ENCODE data around the gene CDH15. TPM values are rescaled to one million over a fixed set of nuclear protein-coding genes. Genes with fewer than 3 reads are reported as not detected.

CDH15 gene
- polyA plus RNA-seq, 1 donor from 2014 or later: not detected

DNA sequence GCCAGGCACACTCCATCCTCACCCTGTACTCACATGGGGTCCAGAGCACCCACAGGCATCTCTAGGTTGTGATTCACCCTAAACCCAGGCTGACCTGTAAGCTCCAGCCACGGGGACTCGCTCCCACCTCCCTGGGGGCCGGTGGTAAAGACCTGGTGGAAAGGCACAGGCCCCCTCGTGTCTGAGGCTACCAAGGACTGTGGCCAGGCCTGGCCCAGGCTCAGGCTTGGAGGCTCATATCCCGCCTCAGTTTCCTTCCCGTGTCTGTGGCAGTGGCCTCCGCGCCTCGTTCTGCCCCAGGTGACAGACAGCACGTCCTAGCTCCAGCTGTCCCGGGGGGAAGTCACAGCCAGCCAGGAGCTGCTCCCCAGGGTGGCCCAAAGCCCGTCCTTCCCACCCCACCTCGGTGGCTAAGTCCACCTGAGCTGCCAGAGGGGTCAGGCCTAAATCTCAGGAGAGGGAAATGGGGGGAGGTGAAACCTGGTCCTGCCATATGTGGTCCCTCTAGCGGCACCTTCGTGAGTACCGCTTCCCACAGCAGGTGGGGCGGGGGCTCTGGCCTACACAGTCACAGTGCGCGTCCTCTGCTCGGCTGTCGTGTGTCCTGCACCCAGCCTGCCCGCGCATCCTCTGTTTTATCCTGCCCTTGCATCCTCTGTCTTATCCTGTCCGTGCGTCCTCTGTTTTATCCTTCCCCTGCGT is 12.6 kb downstream of the CDH15 start:
- Histone ChIP-seq H3K27ac (ENCODE audit: low read length) (no peak overlapping the region), H3F3A (ENCODE audit: insufficient read depth, low read length, poor library complexity, severe bottlenecking) (no peaks in the 10 kb centered on the region), H4K20me1 (ENCODE audit: insufficient read depth) (no peaks in the 10 kb centered on the region), H3K36me3 (ENCODE audit: insufficient read depth, low read length) (no peaks in the 10 kb centered on the region), H2AFZ (ENCODE audit: low read depth, low read length) (no peak overlapping the region), H3K27me3 (ENCODE audit: insufficient read depth, low read depth, low read length) (no peaks in the 10 kb centered on the region), H3K9me2 (ENCODE audit: insufficient read depth, low read length) (no peaks in the 10 kb centered on the region), H3K4me2 (ENCODE audit: low read length) (no peak overlapping the region), H3K9ac (ENCODE audit: low read length) (no peak overlapping the region), H3K9me3 (ENCODE audit: low read length) (no peaks in the 10 kb centered on the region), H3K4me3 (ENCODE audit: low read length) (no peak overlapping the region), H3K79me2 (replicated peaks; ENCODE audit: insufficient read depth, low read length) (no peaks in the 10 kb centered on the region)
- TF ChIP-seq RAD21 (conservative IDR thresholded peaks at IDR 0.05): no peak
- no peak for TF ChIP-seq TAF1 (IDR thresholded peaks at IDR 0.05; ENCODE audit: low read depth)
- no peak for TF ChIP-seq EZH2 (IDR thresholded peaks at IDR 0.05; ENCODE audit: borderline replicate concordance, insufficient read depth, low read length, poor library complexity, severe bottlenecking)
- TF ChIP-seq, protein P1, sequence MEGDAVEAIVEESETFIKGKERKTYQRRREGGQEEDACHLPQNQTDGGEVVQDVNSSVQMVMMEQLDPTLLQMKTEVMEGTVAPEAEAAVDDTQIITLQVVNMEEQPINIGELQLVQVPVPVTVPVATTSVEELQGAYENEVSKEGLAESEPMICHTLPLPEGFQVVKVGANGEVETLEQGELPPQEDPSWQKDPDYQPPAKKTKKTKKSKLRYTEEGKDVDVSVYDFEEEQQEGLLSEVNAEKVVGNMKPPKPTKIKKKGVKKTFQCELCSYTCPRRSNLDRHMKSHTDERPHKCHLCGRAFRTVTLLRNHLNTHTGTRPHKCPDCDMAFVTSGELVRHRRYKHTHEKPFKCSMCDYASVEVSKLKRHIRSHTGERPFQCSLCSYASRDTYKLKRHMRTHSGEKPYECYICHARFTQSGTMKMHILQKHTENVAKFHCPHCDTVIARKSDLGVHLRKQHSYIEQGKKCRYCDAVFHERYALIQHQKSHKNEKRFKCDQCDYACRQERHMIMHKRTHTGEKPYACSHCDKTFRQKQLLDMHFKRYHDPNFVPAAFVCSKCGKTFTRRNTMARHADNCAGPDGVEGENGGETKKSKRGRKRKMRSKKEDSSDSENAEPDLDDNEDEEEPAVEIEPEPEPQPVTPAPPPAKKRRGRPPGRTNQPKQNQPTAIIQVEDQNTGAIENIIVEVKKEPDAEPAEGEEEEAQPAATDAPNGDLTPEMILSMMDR (IDR thresholded peaks at IDR 0.05; ENCODE audit: poor library complexity, severe bottlenecking): no peak
- TF ChIP-seq MXI1 (conservative IDR thresholded peaks at IDR 0.05; ENCODE audit: poor library complexity, severe bottlenecking): no peak
- TF ChIP-seq, protein P2, sequence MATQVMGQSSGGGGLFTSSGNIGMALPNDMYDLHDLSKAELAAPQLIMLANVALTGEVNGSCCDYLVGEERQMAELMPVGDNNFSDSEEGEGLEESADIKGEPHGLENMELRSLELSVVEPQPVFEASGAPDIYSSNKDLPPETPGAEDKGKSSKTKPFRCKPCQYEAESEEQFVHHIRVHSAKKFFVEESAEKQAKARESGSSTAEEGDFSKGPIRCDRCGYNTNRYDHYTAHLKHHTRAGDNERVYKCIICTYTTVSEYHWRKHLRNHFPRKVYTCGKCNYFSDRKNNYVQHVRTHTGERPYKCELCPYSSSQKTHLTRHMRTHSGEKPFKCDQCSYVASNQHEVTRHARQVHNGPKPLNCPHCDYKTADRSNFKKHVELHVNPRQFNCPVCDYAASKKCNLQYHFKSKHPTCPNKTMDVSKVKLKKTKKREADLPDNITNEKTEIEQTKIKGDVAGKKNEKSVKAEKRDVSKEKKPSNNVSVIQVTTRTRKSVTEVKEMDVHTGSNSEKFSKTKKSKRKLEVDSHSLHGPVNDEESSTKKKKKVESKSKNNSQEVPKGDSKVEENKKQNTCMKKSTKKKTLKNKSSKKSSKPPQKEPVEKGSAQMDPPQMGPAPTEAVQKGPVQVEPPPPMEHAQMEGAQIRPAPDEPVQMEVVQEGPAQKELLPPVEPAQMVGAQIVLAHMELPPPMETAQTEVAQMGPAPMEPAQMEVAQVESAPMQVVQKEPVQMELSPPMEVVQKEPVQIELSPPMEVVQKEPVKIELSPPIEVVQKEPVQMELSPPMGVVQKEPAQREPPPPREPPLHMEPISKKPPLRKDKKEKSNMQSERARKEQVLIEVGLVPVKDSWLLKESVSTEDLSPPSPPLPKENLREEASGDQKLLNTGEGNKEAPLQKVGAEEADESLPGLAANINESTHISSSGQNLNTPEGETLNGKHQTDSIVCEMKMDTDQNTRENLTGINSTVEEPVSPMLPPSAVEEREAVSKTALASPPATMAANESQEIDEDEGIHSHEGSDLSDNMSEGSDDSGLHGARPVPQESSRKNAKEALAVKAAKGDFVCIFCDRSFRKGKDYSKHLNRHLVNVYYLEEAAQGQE (IDR thresholded peaks at IDR 0.05; ENCODE audit: borderline replicate concordance): no peak

DNA sequence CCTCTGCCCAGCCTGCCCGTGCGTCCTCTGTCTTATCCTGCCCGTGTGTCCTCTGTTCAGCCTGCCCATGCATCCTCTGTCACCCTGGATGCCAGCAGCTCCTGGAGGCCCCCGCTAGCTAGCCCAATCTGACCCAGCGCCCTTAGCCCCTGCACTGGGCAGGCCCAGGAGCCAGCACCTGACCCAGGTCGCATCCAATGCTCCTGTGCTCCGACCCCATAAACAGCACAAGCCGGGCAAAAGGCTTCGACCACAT is 13.1 kb downstream of the CDH15 start:
- H3K79me2 ChIP-seq (replicated peaks; ENCODE audit: insufficient read depth, low read length): no peaks in the 10 kb centered on the region
- H3K4me3 ChIP-seq (ENCODE audit: low read length): no peak overlapping the region
- H3K4me2 ChIP-seq (ENCODE audit: low read length): no peak overlapping the region
- H3K9me3 ChIP-seq (ENCODE audit: low read length): no peaks in the 10 kb centered on the region
- TF ChIP-seq, protein P1 (IDR thresholded peaks at IDR 0.05; ENCODE audit: poor library complexity, severe bottlenecking): no peak
- TF ChIP-seq, protein P2 (IDR thresholded peaks at IDR 0.05; ENCODE audit: borderline replicate concordance): no peak
- no peak for TF ChIP-seq RAD21 (conservative IDR thresholded peaks at IDR 0.05)
- no peak for TF ChIP-seq EP300 (conservative IDR thresholded peaks at IDR 0.05; ENCODE audit: poor library complexity, severe bottlenecking)
- no peak for TF ChIP-seq SMC3 (conservative IDR thresholded peaks at IDR 0.05; ENCODE audit: poor library complexity)
- TF ChIP-seq EZH2 (IDR thresholded peaks at IDR 0.05; ENCODE audit: borderline replicate concordance, insufficient read depth, low read length, poor library complexity, severe bottlenecking): no peak
- TF ChIP-seq POLR2AphosphoS5 (IDR thresholded peaks at IDR 0.05): no peak
- TF ChIP-seq TAF1 (IDR thresholded peaks at IDR 0.05; ENCODE audit: low read depth): no peak
- TF ChIP-seq MXI1 (conservative IDR thresholded peaks at IDR 0.05; ENCODE audit: poor library complexity, severe bottlenecking): no peak
- H2AFZ ChIP-seq (ENCODE audit: low read depth, low read length): no peak overlapping the region
- no peak overlapping the region for H3K9ac ChIP-seq (ENCODE audit: low read length)
- no peaks in the 10 kb centered on the region for H3K36me3 ChIP-seq (ENCODE audit: insufficient read depth, low read length)
- no peaks in the 10 kb centered on the region for H4K20me1 ChIP-seq (ENCODE audit: insufficient read depth)
- no peak overlapping the region for H3K27ac ChIP-seq (ENCODE audit: low read length)
- no peaks in the 10 kb centered on the region for H3F3A ChIP-seq (ENCODE audit: insufficient read depth, low read length, poor library complexity, severe bottlenecking)
- H3K9me2 ChIP-seq (ENCODE audit: insufficient read depth, low read length): no peaks in the 10 kb centered on the region
- H3K27me3 ChIP-seq (ENCODE audit: insufficient read depth, low read depth, low read length): no peaks in the 10 kb centered on the region

Data from neural cell (in vitro differentiated cells).